DMS79 treated with DMSO at 0.1 percent for 48 hours (cell line): ENCODE data around the gene DRC7.
"Not testable (repeated sequence)": the region's sequence is repeated elsewhere in the genome, so short reads cannot be mapped to it uniquely, and the experiment has no call there.

Experiments used
- DNase-seq: peaks from one replicate; lab custom pipeline; 2025; lab: John Stamatoyannopoulos, UW

The DRC7 gene

GRCh38 chr16:57734925-57735754, 40.5 kb downstream of the DRC7 start:
- peak; percentile 94 for DNase-seq

- DNase-seq = no peak
Observed at GRCh38 chr16:57735755-57736418, 41.3 kb downstream of the DRC7 start, which contains the start of gene KATNB1. Gene KATNB1, plus strand, starts transcription at chr16:57735770. Its CDS starts 1,474 bp downstream, at chr16:57737244.

- peak; percentile 24 for DNase-seq
Observed at GRCh38 chr16:57736419-57737351, 42.1 kb downstream of the DRC7 start.

- DNase-seq = no peak
Observed at GRCh38 chr16:57738844-57739243, 44.2 kb downstream of the DRC7 start.

GRCh38 chr16:57739756-57740422, 45.3 kb downstream of the DRC7 start:
- DNase-seq = no peak

GRCh38 chr16:57740423-57741071, 45.9 kb downstream of the DRC7 start:
- DNase-seq = no peak

- DNase-seq = no peak
Observed at GRCh38 chr16:57741660-57742191, 47.1 kb downstream of the DRC7 start.

GRCh38 chr16:57742543-57742942, 47.9 kb downstream of the DRC7 start:
- no peak for DNase-seq

GRCh38 chr16:57743458-57743857, 48.9 kb downstream of the DRC7 start:
- no peak for DNase-seq

- no peak for DNase-seq
Observed at GRCh38 chr16:57743886-57744641, 49.5 kb downstream of the DRC7 start.

GRCh38 chr16:57744642-57744903, 50.0 kb downstream of the DRC7 start:
- no peak for DNase-seq

GRCh38 chr16:57745768-57746167, 51.2 kb downstream of the DRC7 start:
- DNase-seq = no peak

GRCh38 chr16:57746316-57746715, 51.7 kb downstream of the DRC7 start:
- DNase-seq = not testable (repeated sequence)

- no peak for DNase-seq
Observed at GRCh38 chr16:57747091-57747490, 52.5 kb downstream of the DRC7 start.

GRCh38 chr16:57747496-57747895, 52.9 kb downstream of the DRC7 start:
- DNase-seq = no peak

- DNase-seq = no peak
Observed at GRCh38 chr16:57747996-57748395, 53.4 kb downstream of the DRC7 start.

- no peak for DNase-seq
Observed at GRCh38 chr16:57748596-57748995, 54.0 kb downstream of the DRC7 start.

- no peak for DNase-seq
Observed at GRCh38 chr16:57749101-57749692, 54.6 kb downstream of the DRC7 start.

GRCh38 chr16:57749856-57750452, 55.3 kb downstream of the DRC7 start:
- DNase-seq = no peak
